WTC11 (cell line): ENCODE results near the gene RBM42. TPM values are rescaled to one million over a fixed set of nuclear protein-coding genes. Genes with fewer than 3 reads are reported as not detected.

Experiments used
- ATAC-seq: fragments of 200-7000 bp; cut with Tn5 transposase; 2 replicates; pipeline ENCODE4 v1.10.0; 2021; ENCODE audit warnings: mild to moderate bottlenecking, moderate library complexity
- CTCF ChIA-PET: fragments of 300-600 bp; sonication (Branson Sonifier 250); formaldehyde crosslinking; loops from one replicate; lab custom pipeline; 2021; ENCODE audit warnings: antibody characterized with exemption; lab: Charles Lee
- POLR2A ChIA-PET: fragments of 350-600 bp; sonication (Branson Sonifier 250); formaldehyde crosslinking; loops from one replicate; lab custom pipeline; 2021; ENCODE audit warnings: antibody characterized with exemption; lab: Charles Lee
- DNase-seq: peaks from one replicate; pipeline ENCODE4 v3.0.0; 2021; ENCODE audit warnings: low spot score
- H3K27ac Mint-ChIP-seq: 2 replicates; pipeline ENCODE4 v1.8.0; 2021; ENCODE audit warnings: mixed read lengths
- H3K27me3 Mint-ChIP-seq: 2 replicates; pipeline ENCODE4 v1.8.0; 2021; ENCODE audit warnings: low read depth, mild to moderate bottlenecking, moderate library complexity, mixed read lengths
- H3K36me3 Mint-ChIP-seq: 2 replicates; pipeline ENCODE4 v1.8.0; 2021; ENCODE audit warnings: mixed read lengths
- H3K4me1 Mint-ChIP-seq: 2 replicates; pipeline ENCODE4 v1.8.0; 2022; ENCODE audit warnings: mixed read lengths
- H3K4me3 Mint-ChIP-seq: 2 replicates; pipeline ENCODE4 v1.8.0; 2021; ENCODE audit warnings: mild to moderate bottlenecking, moderate library complexity, mixed read lengths
- H3K9me3 Mint-ChIP-seq: 2 replicates; pipeline ENCODE4 v1.8.0; 2021; ENCODE audit warnings: mixed read lengths
- ATF3 ChIP-seq: sonication (generic); formaldehyde crosslinking; conservative IDR thresholded peaks from 2 replicates; pipeline ENCODE4 v1.8.1; 2022; ENCODE audit warnings: mild to moderate bottlenecking, missing genetic modification reagents
- CBFB ChIP-seq: sonication (generic); formaldehyde crosslinking; IDR thresholded peaks from 2 replicates; pipeline ENCODE4 v1.8.1; 2022; ENCODE audit warnings: mild to moderate bottlenecking, low read depth, missing genetic modification reagents
- E2F1 ChIP-seq: sonication (generic); formaldehyde crosslinking; IDR thresholded peaks from 2 replicates; pipeline ENCODE4 v1.8.0; 2022; ENCODE audit warnings: mild to moderate bottlenecking, missing genetic modification reagents
- ETV6 ChIP-seq: sonication (generic); formaldehyde crosslinking; IDR thresholded peaks from 2 replicates; pipeline ENCODE4 v1.8.1; 2022; ENCODE audit warnings: mild to moderate bottlenecking, missing genetic modification reagents
- FOXK1 ChIP-seq: sonication (generic); formaldehyde crosslinking; IDR thresholded peaks from 2 replicates; pipeline ENCODE4 v1.8.0; 2022; ENCODE audit warnings: mild to moderate bottlenecking, moderate library complexity, missing genetic modification reagents
- MAX ChIP-seq: sonication (generic); formaldehyde crosslinking; IDR thresholded peaks from 2 replicates; pipeline ENCODE4 v1.8.0; 2022; ENCODE audit warnings: mild to moderate bottlenecking, missing genetic modification reagents
- MXD4 ChIP-seq: fragments of 250-450 bp; sonication (Bioruptor Pico); IDR thresholded peaks from 2 replicates; pipeline ENCODE4 v1.8.0; 2021; ENCODE audit warnings: mild to moderate bottlenecking, moderate library complexity, borderline replicate concordance
- MYBL2 ChIP-seq: sonication (generic); formaldehyde crosslinking; IDR thresholded peaks from 2 replicates; pipeline ENCODE4 v1.8.1; 2023; ENCODE audit warnings: mild to moderate bottlenecking, moderate library complexity, missing genetic modification reagents
- NFE2L1 ChIP-seq: sonication (generic); formaldehyde crosslinking; IDR thresholded peaks from 2 replicates; pipeline ENCODE4 v1.8.1; 2023; ENCODE audit warnings: missing genetic modification reagents
- NR2C2 ChIP-seq: sonication (generic); formaldehyde crosslinking; IDR thresholded peaks from 2 replicates; pipeline ENCODE4 v1.8.0; 2022; ENCODE audit warnings: mild to moderate bottlenecking, missing genetic modification reagents
- PRDM15 ChIP-seq: sonication (generic); formaldehyde crosslinking; IDR thresholded peaks from 2 replicates; pipeline ENCODE4 v1.8.0; 2022; ENCODE audit warnings: missing genetic modification reagents
- SMAD4 ChIP-seq: sonication (generic); formaldehyde crosslinking; IDR thresholded peaks from 2 replicates; pipeline ENCODE4 v1.8.0; 2022; ENCODE audit warnings: mild to moderate bottlenecking, missing genetic modification reagents
- STAT6 ChIP-seq: sonication (generic); formaldehyde crosslinking; conservative IDR thresholded peaks from 2 replicates; pipeline ENCODE4 v1.8.1; 2023; ENCODE audit warnings: mild to moderate bottlenecking, low read depth, missing genetic modification reagents, moderate library complexity
- TP53 ChIP-seq: sonication (generic); formaldehyde crosslinking; IDR thresholded peaks from 2 replicates; pipeline ENCODE4 v1.8.1; 2023; ENCODE audit warnings: mild to moderate bottlenecking, missing genetic modification reagents
- ZNF121 ChIP-seq: sonication (generic); formaldehyde crosslinking; IDR thresholded peaks from 2 replicates; pipeline ENCODE4 v1.8.0; 2023; ENCODE audit warnings: missing genetic modification reagents
- ZNF138 ChIP-seq: sonication (generic); formaldehyde crosslinking; conservative IDR thresholded peaks from 2 replicates; pipeline ENCODE4 v1.8.1; 2022; ENCODE audit warnings: mild to moderate bottlenecking, moderate library complexity, missing genetic modification reagents
- ZNF263 ChIP-seq: sonication (generic); formaldehyde crosslinking; IDR thresholded peaks from 2 replicates; pipeline ENCODE4 v1.8.1; 2022; ENCODE audit warnings: low read depth, mild to moderate bottlenecking, moderate library complexity, missing genetic modification reagents
- ZNF423 ChIP-seq: fragments of 250-450 bp; sonication (Bioruptor Pico); IDR thresholded peaks from 2 replicates; pipeline ENCODE4 v2.1.2; 2022; ENCODE audit warnings: mild to moderate bottlenecking, moderate library complexity
- ZNF425 ChIP-seq: fragments of 250-450 bp; sonication (Bioruptor Pico); conservative IDR thresholded peaks from 2 replicates; pipeline ENCODE4 v1.9.0; 2021; ENCODE audit warnings: mild to moderate bottlenecking
- total RNA-seq: library from RNA; stranded (reverse); gene quantifications from 3 replicates; pipeline ENCODE4 v1.2.3, GENCODE V29; 2021

The RBM42 gene
- total RNA-seq, 1 experiment from 2014 or later, result 94.9 TPM

- TF ChIP-seq TP53 (CRISPR knock-in tag) (peak; percentile 39; the same call in 1 of the 2 replicates), NFE2L1 (CRISPR knock-in tag) (no peak), ETV6 (CRISPR knock-in tag) (no peak), PRDM15 (CRISPR knock-in tag) (no peak), STAT6 (no peak), MAX (CRISPR knock-in tag) (0 out of 2 replicates have a peak, but pooled peaks have one; percentile 52), ZNF423 (CRISPR knock-in tag) (no peak), SMAD4 (CRISPR knock-in tag) (no peak), ZNF121 (no peak), ZNF263 (peak; percentile 82), ATF3 (no peak)
- Mint-ChIP-seq H3K4me1 (peaks cover 12% of the 10 kb centered on the region; the same call in 1 of the 2 replicates), H3K27me3 (peaks cover 48% of the 10 kb centered on the region), H3K27ac (peak overlapping the region; percentile 96), H3K4me3 (peak overlapping the region; percentile 84), H3K36me3 (no peaks in the 10 kb centered on the region), H3K9me3 (no peaks in the 10 kb centered on the region)
- ChIA-PET POLR2A (interaction anchor here (0.9 to 1.0 kb wide), 2 partner anchors 29 kb away, joined by 3 to 5 read pairs; no protein-coding TSS in a partner anchor), CTCF (interaction anchor here (0.5 to 1.8 kb wide), 15 partner anchors 8 to 320 kb away, joined by 3 to 16 read pairs (median 4); no protein-coding TSS in a partner anchor)
- ATAC-seq (peak; percentile 92), DNase-seq (peak; percentile 69)
Measured at GRCh38 chr19:35673121-35673804, 44.4 kb downstream of the RBM42 start.

- Mint-ChIP-seq H3K4me3 (no peak overlapping the region), H3K4me1 (peaks cover 8% of the 10 kb centered on the region; the same call in 1 of the 2 replicates), H3K36me3 (no peaks in the 10 kb centered on the region), H3K27me3 (peaks cover 35% of the 10 kb centered on the region), H3K27ac (no peak overlapping the region), H3K9me3 (no peaks in the 10 kb centered on the region)
- ChIA-PET CTCF (no interaction called here), POLR2A (no interaction called here)
- ATAC-seq (no peak), DNase-seq (no peak)
- no peak for TF ChIP-seq MYBL2 (CRISPR knock-in tag)
- no peak for TF ChIP-seq SMAD4 (CRISPR knock-in tag)
- TF ChIP-seq ZNF423 (CRISPR knock-in tag), result no peak
- TF ChIP-seq E2F1 (CRISPR knock-in tag), result no peak
- TF ChIP-seq FOXK1 (CRISPR knock-in tag), result no peak
- TF ChIP-seq NR2C2 (CRISPR knock-in tag), result no peak
- no peak for TF ChIP-seq MXD4
- no peak for TF ChIP-seq ZNF425
- no peak for TF ChIP-seq PRDM15 (CRISPR knock-in tag)
- TF ChIP-seq CBFB (CRISPR knock-in tag), result no peak
- TF ChIP-seq ZNF138, result no peak
Measured at GRCh38 chr19:35675589-35676140, 46.8 kb downstream of the RBM42 start.
